PC-9 (cell line): Measurements from ENCODE around the gene TXNDC5. TPM values are rescaled to one million over a fixed set of nuclear protein-coding genes. Genes with fewer than 3 reads are reported as not detected.

ENCODE experiments used
- Bru-seq: library from RNA; stranded (reverse); fragments of 400-500 nt; gene quantifications from one replicate; lab custom pipeline; 2021; lab: Mats Ljungman, UMichigan
- BruChase-seq, 2 experiments: library from RNA; stranded (reverse); fragments of 400-500 nt; gene quantifications; one replicate each; lab custom pipeline; 2021; lab: Mats Ljungman, UMichigan
- BruUV-seq: library from RNA; stranded (reverse); fragments of 400-500 nt; replicated peaks from 2 replicates; lab custom pipeline; 2021; lab: Mats Ljungman, UMichigan
- CTCF ChIA-PET: fragments of 300-600 bp; sonication (Branson Sonifier 250); formaldehyde crosslinking; loops from one replicate; lab custom pipeline; 2022; ENCODE audit warnings: antibody characterized with exemption; lab: Charles Lee
- POLR2A ChIA-PET: fragments of 300-600 bp; sonication (Branson Sonifier 250); formaldehyde crosslinking; loops from one replicate; lab custom pipeline; 2022; ENCODE audit warnings: antibody characterized with exemption; ENCODE audit not compliant: unreplicated experiment; lab: Charles Lee
- DNase-seq, 2 experiments: peaks; one replicate each; pipeline versions ENCODE4 v3.0.0 to v3.0.0-alpha.2; 2015 to 2022; ENCODE audit warnings: mixed read lengths in 1 of 2
- H2AFZ ChIP-seq: fragments of 200-600 bp; sonication (generic); 2 replicates; pipeline ENCODE4 v1.8.1; 2017; ENCODE audit warnings: antibody characterized with exemption
- H3F3A ChIP-seq: fragments of 200-600 bp; sonication (generic); 2 replicates; pipeline ENCODE4 v1.8.1; 2017; ENCODE audit warnings: antibody characterized with exemption, mild to moderate bottlenecking, low read depth; ENCODE audit not compliant: insufficient read depth
- H3K27ac ChIP-seq: fragments of 200-600 bp; sonication (generic); 2 replicates; pipeline ENCODE4 v1.6.1; 2016; ENCODE audit warnings: mixed run types
- H3K27me3 ChIP-seq: fragments of 200-600 bp; sonication (generic); 2 replicates; pipeline ENCODE4 v1.6.1; 2016; ENCODE audit warnings: low read depth, mixed run types; ENCODE audit not compliant: insufficient read depth
- H3K36me3 ChIP-seq: fragments of 200-600 bp; sonication (generic); 2 replicates; pipeline ENCODE4 v1.6.1; 2016; ENCODE audit warnings: low read depth, mixed run types
- H3K4me1 ChIP-seq: fragments of 200-600 bp; sonication (generic); replicated peaks from 2 replicates; pipeline ENCODE4 v1.6.1; 2016; ENCODE audit warnings: mixed run types; ENCODE audit not compliant: insufficient read depth
- H3K4me2 ChIP-seq: fragments of 200-600 bp; sonication (generic); 2 replicates; pipeline ENCODE4 v1.6.1; 2017; ENCODE audit warnings: mixed run types
- H3K4me3 ChIP-seq: fragments of 200-600 bp; sonication (generic); 2 replicates; pipeline ENCODE4 v1.6.1; 2016; ENCODE audit warnings: mixed run types
- H3K79me2 ChIP-seq: fragments of 200-600 bp; sonication (generic); 2 replicates; pipeline ENCODE4 v1.6.1; 2017; ENCODE audit warnings: low read depth, mixed run types
- H3K9me2 ChIP-seq: fragments of 200-600 bp; sonication (generic); 2 replicates; pipeline ENCODE4 v1.8.1; 2017; ENCODE audit warnings: mild to moderate bottlenecking; ENCODE audit not compliant: insufficient read depth
- H3K9me3 ChIP-seq: fragments of 200-600 bp; sonication (generic); 2 replicates; pipeline ENCODE4 v1.8.1; 2016; ENCODE audit warnings: low read depth; ENCODE audit not compliant: insufficient read depth
- H4K20me1 ChIP-seq: fragments of 200-600 bp; sonication (generic); 2 replicates; pipeline ENCODE4 v1.8.1; 2017; ENCODE audit not compliant: insufficient read depth
- CTCF ChIP-seq: fragments of 200-600 bp; sonication (generic); conservative IDR thresholded peaks from 2 replicates; pipeline ENCODE4 v1.6.1; 2017; ENCODE audit warnings: mixed run types, antibody characterized with exemption, mild to moderate bottlenecking, moderate library complexity
- EZH2 ChIP-seq: fragments of 200-600 bp; sonication (generic); IDR thresholded peaks from 2 replicates; pipeline ENCODE4 v1.8.0; 2017; ENCODE audit warnings: antibody characterized with exemption, low read depth
- intact Hi-C: fragments of 100-400 bp; cut with micrococcal nuclease; formaldehyde crosslinking; loops from one replicate; pipeline ENCODE4 v1.10.0; 2022; ENCODE audit not compliant: unreplicated experiment
- long read RNA-seq: library from polyadenylated mRNA; stranded (forward); transcript quantifications from one replicate; pipeline ENCODE4 v2.0.0, GENCODE V29; 2022
- total RNA-seq: library from RNA; stranded (reverse); gene quantifications from 2 replicates; pipeline ENCODE4 v1.2.3, GENCODE V29; 2021

The TXNDC5 gene
- total RNA-seq (74.8 and 80.5 TPM in 2 replicates), Bru-seq, nascent RNA (percentile 50 among the genes with signal in this experiment), BruChase-seq, experiment 1, labeled RNA remaining after a 2-hour chase (percentile 59 among the genes with signal in this experiment), BruChase-seq, experiment 2, labeled RNA remaining after a 6-hour chase (percentile 86 among the genes with signal in this experiment)
- long read RNA-seq, transcript TXNDC5-201 (10 exons, 2,964 nt): major isoform, 172 of 185 reads
- long read RNA-seq, partial matches to known transcripts: 2 of 185 reads
- long read RNA-seq, other reads (novel, unspliced or antisense): 9 of 185 reads

DNA sequence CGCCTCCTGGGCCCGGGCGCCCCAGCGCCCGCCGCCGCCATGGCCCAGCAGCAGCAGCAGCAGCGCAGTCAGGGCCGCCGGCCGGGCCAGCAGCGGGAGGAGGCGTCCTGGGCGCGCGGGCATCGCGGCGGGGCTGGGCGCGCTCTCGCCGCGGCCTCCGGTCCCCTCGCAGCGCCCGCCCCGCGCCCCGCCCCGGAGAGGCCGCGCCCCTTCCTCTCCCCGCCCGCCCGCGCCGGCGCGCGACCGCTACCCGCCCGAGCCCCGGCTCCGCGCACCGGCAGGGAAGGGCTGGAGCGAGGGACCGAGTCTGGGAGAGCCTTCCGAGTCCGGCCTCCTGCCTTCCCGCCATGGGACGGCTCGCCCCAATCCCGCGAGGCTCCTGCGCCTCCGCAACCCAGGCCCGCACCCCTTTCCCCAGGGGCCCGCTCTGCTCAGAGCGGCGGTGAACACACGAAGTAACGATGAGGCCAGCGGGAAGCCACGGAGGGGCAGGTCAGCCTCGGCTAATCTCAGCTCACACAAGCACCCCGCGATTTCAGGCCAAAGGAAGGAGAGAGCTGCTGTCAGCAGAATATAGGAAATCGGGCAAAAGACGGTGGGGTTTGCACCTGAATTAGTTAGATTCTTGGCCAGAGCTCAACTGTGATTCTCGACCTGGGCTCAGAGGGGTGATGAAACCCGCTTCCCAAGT is at the start of gene TXNDC5:
TSS of gene TXNDC5 (minus strand) at position 135 of the 691 bp plus-strand sequence. CDS start at position 123, 12 bp downstream.
- Histone ChIP-seq H4K20me1 (peaks cover 14% of the 10 kb centered on the region; the same call in 1 of the 2 replicates), H3K9me3 (no peaks in the 10 kb centered on the region), H3K4me1 (peaks cover 14% of the 10 kb centered on the region; the same call in 1 of the 2 replicates), H3F3A (peaks cover 13% of the 10 kb centered on the region), H3K79me2 (peaks cover 38% of the 10 kb centered on the region), H3K27me3 (no peaks in the 10 kb centered on the region), H2AFZ (peak within 1 kb of the TSS; percentile 88), H3K4me2 (peak within 1 kb of the TSS; percentile 97), H3K27ac (peak within 1 kb of the TSS; percentile 41), H3K9me2 (no peaks in the 10 kb centered on the region), H3K36me3 (no peaks in the 10 kb centered on the region), H3K4me3 (peak within 1 kb of the TSS; percentile 75)
- POLR2A ChIA-PET: interaction anchor here (0.6 kb wide), 2 partner anchors 154 to 248 kb away, joined by 3 to 5 read pairs; no protein-coding TSS in a partner anchor
- TF ChIP-seq CTCF (no peak), EZH2 (no peak)
- peak in 1 of 2 experiments; percentile 76 for DNase-seq
- intact Hi-C loops: loop anchor here (1.0 to 5.0 kb wide), 2 partner anchors 65 to 183 kb away; partner anchors contain the start of gene BMP6
- CTCF ChIA-PET: interaction anchor here (0.6 kb wide), 1 partner anchor 20 kb away, joined by 3 read pairs; no protein-coding TSS in a partner anchor
- no TSS peak for BruUV-seq

- no peaks in the 10 kb centered on the region for H3K9me3 ChIP-seq
- ChIA-PET POLR2A (no interaction called here), CTCF (no interaction called here)
- no peak overlapping the region for H3K4me3 ChIP-seq
- H3K9me2 ChIP-seq: no peaks in the 10 kb centered on the region
- H3K4me1 ChIP-seq: no peaks in the 10 kb centered on the region
- no TSS peak for BruUV-seq
- H3K27ac ChIP-seq: no peak overlapping the region
- no peak overlapping the region for H2AFZ ChIP-seq
- no peaks in the 10 kb centered on the region for H3K36me3 ChIP-seq
- intact Hi-C loops: no loop called here
- H3K27me3 ChIP-seq: no peaks in the 10 kb centered on the region
- no peaks in the 10 kb centered on the region for H3F3A ChIP-seq
- DNase-seq: no peak
- H4K20me1 ChIP-seq: no peaks in the 10 kb centered on the region
- H3K4me2 ChIP-seq: no peak overlapping the region
- TF ChIP-seq EZH2 (no peak), CTCF (no peak)
- no peaks in the 10 kb centered on the region for H3K79me2 ChIP-seq
These were observed 49.6 kb upstream of the TXNDC5 start for GRCh38 chr6:7960141-7960540.

GRCh38 chr6:7959453-7959852 is 48.9 kb upstream of the TXNDC5 start:
- no peaks in the 10 kb centered on the region for H3K79me2 ChIP-seq
- ChIA-PET CTCF (no interaction called here), POLR2A (no interaction called here)
- H2AFZ ChIP-seq: no peak overlapping the region
- no peaks in the 10 kb centered on the region for H3K36me3 ChIP-seq
- H3F3A ChIP-seq: no peaks in the 10 kb centered on the region
- H3K4me3 ChIP-seq: no peak overlapping the region
- H3K9me2 ChIP-seq: no peaks in the 10 kb centered on the region
- no peaks in the 10 kb centered on the region for H3K9me3 ChIP-seq
- no peak for DNase-seq
- H3K4me2 ChIP-seq: no peak overlapping the region
- H3K27ac ChIP-seq: no peak overlapping the region
- no peaks in the 10 kb centered on the region for H3K27me3 ChIP-seq
- H4K20me1 ChIP-seq: no peaks in the 10 kb centered on the region
- H3K4me1 ChIP-seq: no peaks in the 10 kb centered on the region
- no TSS peak for BruUV-seq
- TF ChIP-seq CTCF: no peak
- no peak for TF ChIP-seq EZH2
- intact Hi-C loops: no loop called here
